Smooth muscle cell (in vitro differentiated cells): Measurements from ENCODE around the gene CDC7. TPM values are rescaled to one million over a fixed set of nuclear protein-coding genes. Genes with fewer than 3 reads are reported as not detected.
"Not testable (repeated sequence)": the region's sequence is repeated elsewhere in the genome, so short reads cannot be mapped to it uniquely, and the experiment has no call there.

Experiments used
- DNase-seq: peaks from one replicate; lab custom pipeline; 2025; ENCODE audit not compliant: unreplicated experiment; lab: John Stamatoyannopoulos, UW
- H2AFZ ChIP-seq: fragments of 200-600 bp; sonication (generic); 2 replicates; pipeline ENCODE4 v1.6.0; 2016; ENCODE audit warnings: antibody characterized with exemption, low read depth, mild to moderate bottlenecking
- H3F3A ChIP-seq: fragments of 200-600 bp; sonication (generic); 2 replicates; pipeline ENCODE4 v1.6.0; 2017; ENCODE audit warnings: antibody characterized with exemption, low read depth
- H3K27ac ChIP-seq: fragments of 200-600 bp; sonication (generic); 2 replicates; pipeline ENCODE4 v1.5.1; 2016; ENCODE audit warnings: low read depth, mild to moderate bottlenecking
- H3K27me3 ChIP-seq: fragments of 200-600 bp; sonication (generic); 2 replicates; pipeline ENCODE4 v1.6.1; 2016; ENCODE audit warnings: low read depth, mild to moderate bottlenecking
- H3K36me3 ChIP-seq: fragments of 200-600 bp; sonication (generic); 2 replicates; pipeline ENCODE4 v1.5.1; 2016; ENCODE audit warnings: low read depth
- H3K4me1 ChIP-seq: fragments of 200-600 bp; sonication (generic); 2 replicates; pipeline ENCODE4 v1.5.1; 2016; ENCODE audit warnings: low read depth
- H3K4me2 ChIP-seq: fragments of 200-600 bp; sonication (generic); 2 replicates; pipeline ENCODE4 v1.6.0; 2016; ENCODE audit warnings: mild to moderate bottlenecking
- H3K4me3 ChIP-seq: fragments of 200-600 bp; sonication (generic); 2 replicates; pipeline ENCODE4 v1.5.1; 2016; ENCODE audit warnings: mild to moderate bottlenecking
- H3K79me2 ChIP-seq: fragments of 200-600 bp; sonication (generic); 2 replicates; pipeline ENCODE4 v1.6.0; 2016; ENCODE audit warnings: low read depth, mild to moderate bottlenecking
- H3K9ac ChIP-seq: fragments of 200-600 bp; sonication (generic); 2 replicates; pipeline ENCODE4 v1.6.0; 2016; ENCODE audit warnings: low read depth
- H3K9me3 ChIP-seq: fragments of 200-600 bp; sonication (generic); replicated peaks from 2 replicates; pipeline ENCODE4 v1.5.1; 2016; ENCODE audit warnings: low read depth
- H4K20me1 ChIP-seq: fragments of 200-600 bp; sonication (generic); 2 replicates; pipeline ENCODE4 v1.6.0; 2016; ENCODE audit warnings: low read depth
- CTCF ChIP-seq: fragments of 200-600 bp; sonication (generic); IDR thresholded peaks from 2 replicates; pipeline ENCODE4 v1.5.1; 2017; ENCODE audit warnings: borderline replicate concordance, mild to moderate bottlenecking, antibody characterized with exemption; ENCODE audit not compliant: insufficient read depth, poor library complexity, severe bottlenecking
- WGBS: methylation state at CpG from one replicate; pipeline ENCODE4 v1.1.7; 2016; ENCODE audit warnings: low lambda C conversion rate; 5-methylcytosine and 5-hydroxymethylcytosine counted together
- polyA plus RNA-seq: library from polyadenylated mRNA; unstranded; fragments of >200 nt; fragmentation: Nextera tagmentation; extraction: Ambion mirVana; gene quantifications from 2 replicates; pipeline ENCODE4 v1.2.1, GENCODE V29; 2016
- total RNA-seq: library from RNA; depleted of rRNA; stranded (reverse); fragments of >200 nt; gene quantifications from 2 replicates; pipeline ENCODE4 v1.2.3, GENCODE V29; 2014

The CDC7 gene
- 8.9 and 11.2 TPM in 2 replicates for total RNA-seq
- 6.1 and 10.1 TPM in 2 replicates for polyA plus RNA-seq

GRCh38 chr1:91500756-91501522 lies at the start of gene CDC7:
Gene CDC7 (plus strand): TSS chr1:91500851. CDS start chr1:91501717, 866 bp downstream.
- no peaks in the 10 kb centered on the region for H3K27me3 ChIP-seq
- H2AFZ ChIP-seq, result peak within 1 kb of the TSS; percentile 98
- H3K36me3 ChIP-seq, result no peaks in the 10 kb centered on the region
- under 1% methylated on average over 66 of the region's 68 CpGs for WGBS
- H3F3A ChIP-seq, result peaks cover 6% of the 10 kb centered on the region
- no peaks in the 10 kb centered on the region for H4K20me1 ChIP-seq
- peaks cover 37% of the 10 kb centered on the region for H3K79me2 ChIP-seq
- peak within 1 kb of the TSS; percentile 92 for H3K4me2 ChIP-seq
- DNase-seq, result peak; percentile 96
- H3K9ac ChIP-seq, result peak within 1 kb of the TSS; percentile 79
- no peaks in the 10 kb centered on the region for H3K9me3 ChIP-seq
- peak; percentile 51 for TF ChIP-seq CTCF
- peak within 1 kb of the TSS; percentile 87 for H3K4me3 ChIP-seq
- H3K27ac ChIP-seq, result peak within 1 kb of the TSS; percentile 81
- H3K4me1 ChIP-seq, result peaks cover 39% of the 10 kb centered on the region

- Histone ChIP-seq H3K79me2 (no peaks in the 10 kb centered on the region), H2AFZ (no peak overlapping the region), H3K9ac (no peak overlapping the region), H3K27ac (no peak overlapping the region), H3K36me3 (no peaks in the 10 kb centered on the region), H4K20me1 (no peaks in the 10 kb centered on the region), H3K27me3 (peaks cover 5% of the 10 kb centered on the region), H3F3A (no peaks in the 10 kb centered on the region), H3K4me1 (no peaks in the 10 kb centered on the region), H3K9me3 (no peaks in the 10 kb centered on the region), H3K4me2 (no peak overlapping the region), H3K4me3 (no peak overlapping the region)
- 91% methylated on average over 2 of the region's 2 CpGs for WGBS
- no peak for DNase-seq
- no peak for TF ChIP-seq CTCF
Measured at GRCh38 chr1:91454136-91454535, 46.5 kb upstream of the CDC7 start.

GRCh38 chr1:91455334-91455733 lies 45.3 kb upstream of the CDC7 start:
- Histone ChIP-seq H4K20me1 (no peaks in the 10 kb centered on the region), H3K4me1 (no peaks in the 10 kb centered on the region), H3K36me3 (no peaks in the 10 kb centered on the region), H3K27me3 (peaks cover 5% of the 10 kb centered on the region), H3K27ac (no peak overlapping the region), H3K4me2 (no peak overlapping the region), H3K9ac (no peak overlapping the region), H3K79me2 (no peaks in the 10 kb centered on the region), H3K4me3 (no peak overlapping the region), H2AFZ (no peak overlapping the region), H3F3A (no peaks in the 10 kb centered on the region), H3K9me3 (no peaks in the 10 kb centered on the region)
- DNase-seq, result no peak
- WGBS, result 95% methylated on average over 3 of the region's 3 CpGs
- TF ChIP-seq CTCF, result no peak

GRCh38 chr1:91455896-91456295 lies 44.8 kb upstream of the CDC7 start:
- TF ChIP-seq CTCF, result no peak

GRCh38 chr1:91465350-91465749 lies 35.3 kb upstream of the CDC7 start:
- DNase-seq, H4K20me1 ChIP-seq, H3K36me3 ChIP-seq, H3K27me3 ChIP-seq, H3F3A ChIP-seq, H3K79me2 ChIP-seq, H2AFZ ChIP-seq, H3K4me2 ChIP-seq, H3K9me3 ChIP-seq, H3K9ac ChIP-seq, H3K4me1 ChIP-seq, H3K4me3 ChIP-seq, H3K27ac ChIP-seq: not testable (repeated sequence)
- WGBS, result 74% methylated on average over 2 of the region's 2 CpGs

More at GRCh38 chr1:91455896-91456295, 44.8 kb upstream of the CDC7 start:
- Histone ChIP-seq H3K27ac (no peak overlapping the region), H3F3A (no peaks in the 10 kb centered on the region), H2AFZ (no peak overlapping the region), H3K9ac (no peak overlapping the region), H3K4me1 (no peaks in the 10 kb centered on the region), H3K4me2 (no peak overlapping the region), H3K27me3 (peaks cover 5% of the 10 kb centered on the region), H3K36me3 (no peaks in the 10 kb centered on the region), H3K4me3 (no peak overlapping the region), H4K20me1 (no peaks in the 10 kb centered on the region), H3K79me2 (no peaks in the 10 kb centered on the region), H3K9me3 (no peaks in the 10 kb centered on the region)
- no peak for DNase-seq
- WGBS, result 58% methylated on average over 1 of the region's 1 CpG
